ENCODE measurements around the gene SAMD10.

DNA sequence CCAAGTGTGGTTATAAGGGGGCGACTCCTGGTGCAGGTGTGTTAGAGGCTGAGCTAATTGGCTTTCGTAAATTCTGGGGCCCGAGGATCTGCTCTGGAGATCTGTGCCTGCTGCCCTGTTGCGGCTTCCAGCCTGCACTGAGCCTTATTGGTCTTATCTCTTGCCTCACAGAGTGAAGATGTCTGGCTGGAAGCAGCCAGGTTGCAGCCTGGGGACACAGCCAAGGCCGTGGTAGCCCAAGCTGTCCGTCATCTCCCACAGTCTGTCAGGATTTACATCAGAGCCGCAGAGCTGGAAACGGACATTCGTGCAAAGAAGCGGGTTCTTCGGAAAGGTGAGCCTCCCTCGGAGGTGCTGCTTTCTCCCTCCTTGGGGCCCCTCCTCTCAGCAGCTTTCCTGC lies 21.5 kb upstream of the SAMD10 start:
- TF ChIP-seq, protein P1, sequence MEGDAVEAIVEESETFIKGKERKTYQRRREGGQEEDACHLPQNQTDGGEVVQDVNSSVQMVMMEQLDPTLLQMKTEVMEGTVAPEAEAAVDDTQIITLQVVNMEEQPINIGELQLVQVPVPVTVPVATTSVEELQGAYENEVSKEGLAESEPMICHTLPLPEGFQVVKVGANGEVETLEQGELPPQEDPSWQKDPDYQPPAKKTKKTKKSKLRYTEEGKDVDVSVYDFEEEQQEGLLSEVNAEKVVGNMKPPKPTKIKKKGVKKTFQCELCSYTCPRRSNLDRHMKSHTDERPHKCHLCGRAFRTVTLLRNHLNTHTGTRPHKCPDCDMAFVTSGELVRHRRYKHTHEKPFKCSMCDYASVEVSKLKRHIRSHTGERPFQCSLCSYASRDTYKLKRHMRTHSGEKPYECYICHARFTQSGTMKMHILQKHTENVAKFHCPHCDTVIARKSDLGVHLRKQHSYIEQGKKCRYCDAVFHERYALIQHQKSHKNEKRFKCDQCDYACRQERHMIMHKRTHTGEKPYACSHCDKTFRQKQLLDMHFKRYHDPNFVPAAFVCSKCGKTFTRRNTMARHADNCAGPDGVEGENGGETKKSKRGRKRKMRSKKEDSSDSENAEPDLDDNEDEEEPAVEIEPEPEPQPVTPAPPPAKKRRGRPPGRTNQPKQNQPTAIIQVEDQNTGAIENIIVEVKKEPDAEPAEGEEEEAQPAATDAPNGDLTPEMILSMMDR (conservative IDR thresholded peaks at IDR 0.05 in 1 of 2, IDR thresholded peaks at IDR 0.05 in 1 of 2; ENCODE audit: low read depth in 1 of 2, low read length in 2 of 2) = no peak
- TF ChIP-seq EZH2 (IDR thresholded peaks at IDR 0.05; ENCODE audit: low read length, missing control alignments) = no peak

Measured in fibroblast of lung (primary cell).